DOHH2 (cell line): ENCODE data around the gene TMEM144.

Experiments used
- H3F3A ChIP-seq: fragments of 200-600 bp; sonication (generic), shearing (Covaris generic); 2 replicates; pipeline ENCODE4 v1.6.0; 2016; ENCODE audit warnings: antibody characterized with exemption, mild to moderate bottlenecking; ENCODE audit not compliant: control insufficient read depth, insufficient read depth
- H3K27ac ChIP-seq: fragments of 200-600 bp; sonication (generic); 2 replicates; pipeline ENCODE4 v1.5.1; 2014; ENCODE audit warnings: low read depth, mild to moderate bottlenecking, low read length, moderate library complexity
- H3K27me3 ChIP-seq: fragments of 200-600 bp; sonication (generic); 2 replicates; pipeline ENCODE4 v1.6.1; 2014; ENCODE audit warnings: mild to moderate bottlenecking, low read length, mixed read lengths; ENCODE audit not compliant: control insufficient read depth
- H3K36me3 ChIP-seq: fragments of 200-600 bp; sonication (generic); 2 replicates; pipeline ENCODE4 v1.6.1; 2014; ENCODE audit warnings: mild to moderate bottlenecking, low read length, moderate library complexity, mixed read lengths; ENCODE audit not compliant: control insufficient read depth
- H3K4me1 ChIP-seq: fragments of 200-600 bp; sonication (generic); 2 replicates; pipeline ENCODE4 v1.6.1; 2014; ENCODE audit warnings: mild to moderate bottlenecking, low read length, mixed read lengths; ENCODE audit not compliant: control insufficient read depth
- H3K4me2 ChIP-seq: fragments of 200-600 bp; sonication (generic); 2 replicates; pipeline ENCODE4 v1.6.0; 2014; ENCODE audit warnings: mild to moderate bottlenecking, low read length, moderate library complexity
- H3K4me3 ChIP-seq: fragments of 200-600 bp; sonication (generic); 2 replicates; pipeline ENCODE4 v1.5.1; 2014; ENCODE audit warnings: mild to moderate bottlenecking, low read length, mixed read lengths
- H3K79me2 ChIP-seq: fragments of 200-600 bp; sonication (generic); 2 replicates; pipeline ENCODE4 v1.6.1; 2014; ENCODE audit warnings: mild to moderate bottlenecking, low read length, mixed read lengths; ENCODE audit not compliant: control insufficient read depth
- H3K9me2 ChIP-seq: fragments of 200-600 bp; sonication (generic); replicated peaks from 2 replicates; pipeline ENCODE4 v1.6.1; 2014; ENCODE audit warnings: mild to moderate bottlenecking, low read length, mixed read lengths; ENCODE audit not compliant: control insufficient read depth
- H3K9me3 ChIP-seq: fragments of 200-600 bp; sonication (generic); 2 replicates; pipeline ENCODE4 v1.6.1; 2014; ENCODE audit warnings: antibody characterized with exemption, low read length, mixed read lengths; ENCODE audit not compliant: control insufficient read depth, insufficient read depth
- H4K20me1 ChIP-seq: fragments of 200-600 bp; sonication (generic); 2 replicates; pipeline ENCODE4 v1.6.0; 2014; ENCODE audit warnings: low read depth, mild to moderate bottlenecking, antibody characterized with exemption, low read length, moderate library complexity; ENCODE audit not compliant: control insufficient read depth, insufficient read depth
- EZH2phosphoT487 ChIP-seq: fragments of 200-600 bp; sonication (generic); IDR thresholded peaks from 2 replicates; pipeline ENCODE4 v1.6.1; 2017; ENCODE audit warnings: borderline replicate concordance, mild to moderate bottlenecking, antibody characterized with exemption, low read length, moderate library complexity, mixed read lengths
- TF ChIP-seq, protein P1 (sequence below): fragments of 200-600 bp; sonication (generic); IDR thresholded peaks from one replicate; pipeline ENCODE4 v1.5.1; 2014; ENCODE audit warnings: antibody characterized with exemption, mild to moderate bottlenecking, low read depth, low read length; ENCODE audit not compliant: poor library complexity, severe bottlenecking

The TMEM144 gene

DNA sequence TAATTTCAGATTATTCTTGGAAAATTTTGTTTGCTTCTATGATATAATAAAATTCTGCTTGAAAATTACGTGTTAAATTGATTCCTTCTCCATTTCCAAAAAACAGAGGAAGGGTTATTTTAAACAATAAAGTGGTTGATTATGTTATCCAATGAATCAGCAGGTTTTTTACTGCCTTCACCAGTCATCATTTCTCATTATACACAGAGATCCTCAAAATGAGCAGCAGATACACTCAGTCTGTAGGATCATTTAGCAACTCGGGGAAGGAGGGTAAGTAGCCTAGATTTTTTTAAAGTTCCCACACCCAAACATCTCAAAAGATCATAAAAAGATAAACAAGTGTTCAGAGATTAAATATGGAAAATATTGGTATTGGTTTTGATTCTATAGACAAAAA is 6.8 kb upstream of the TMEM144 start:
- Histone ChIP-seq H3K9me3 (no peaks in the 10 kb centered on the region), H3K79me2 (no peaks in the 10 kb centered on the region), H3K9me2 (no peaks in the 10 kb centered on the region), H3K4me3 (no peak overlapping the region), H3K27ac (no peak overlapping the region), H3K36me3 (no peaks in the 10 kb centered on the region), H3F3A (no peaks in the 10 kb centered on the region), H3K27me3 (no peaks in the 10 kb centered on the region), H4K20me1 (no peaks in the 10 kb centered on the region), H3K4me2 (no peak overlapping the region), H3K4me1 (no peaks in the 10 kb centered on the region)
- TF ChIP-seq EZH2phosphoT487 = no peak
- TF ChIP-seq, protein P1, sequence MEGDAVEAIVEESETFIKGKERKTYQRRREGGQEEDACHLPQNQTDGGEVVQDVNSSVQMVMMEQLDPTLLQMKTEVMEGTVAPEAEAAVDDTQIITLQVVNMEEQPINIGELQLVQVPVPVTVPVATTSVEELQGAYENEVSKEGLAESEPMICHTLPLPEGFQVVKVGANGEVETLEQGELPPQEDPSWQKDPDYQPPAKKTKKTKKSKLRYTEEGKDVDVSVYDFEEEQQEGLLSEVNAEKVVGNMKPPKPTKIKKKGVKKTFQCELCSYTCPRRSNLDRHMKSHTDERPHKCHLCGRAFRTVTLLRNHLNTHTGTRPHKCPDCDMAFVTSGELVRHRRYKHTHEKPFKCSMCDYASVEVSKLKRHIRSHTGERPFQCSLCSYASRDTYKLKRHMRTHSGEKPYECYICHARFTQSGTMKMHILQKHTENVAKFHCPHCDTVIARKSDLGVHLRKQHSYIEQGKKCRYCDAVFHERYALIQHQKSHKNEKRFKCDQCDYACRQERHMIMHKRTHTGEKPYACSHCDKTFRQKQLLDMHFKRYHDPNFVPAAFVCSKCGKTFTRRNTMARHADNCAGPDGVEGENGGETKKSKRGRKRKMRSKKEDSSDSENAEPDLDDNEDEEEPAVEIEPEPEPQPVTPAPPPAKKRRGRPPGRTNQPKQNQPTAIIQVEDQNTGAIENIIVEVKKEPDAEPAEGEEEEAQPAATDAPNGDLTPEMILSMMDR = no peak

DNA sequence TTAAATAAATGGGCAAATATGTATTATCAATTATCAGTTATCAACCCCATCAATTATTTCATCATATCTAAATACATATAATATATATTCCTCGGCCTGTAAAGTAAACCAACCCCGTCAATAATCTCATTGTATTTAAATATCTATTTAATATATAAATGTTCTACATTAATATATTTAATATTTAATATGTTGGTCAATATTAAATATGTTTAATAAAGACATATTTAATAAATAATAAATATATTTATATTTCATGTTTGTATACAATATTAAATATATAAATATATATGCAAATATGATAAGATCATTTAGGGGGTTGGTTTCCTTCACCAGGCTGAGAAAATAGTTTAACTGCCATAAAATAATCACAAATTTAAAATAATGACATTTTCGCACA is 6.4 kb upstream of the TMEM144 start:
- no peaks in the 10 kb centered on the region for H4K20me1 ChIP-seq
- no peaks in the 10 kb centered on the region for H3K36me3 ChIP-seq
- no peak overlapping the region for H3K4me2 ChIP-seq
- H3F3A ChIP-seq = no peaks in the 10 kb centered on the region
- no peaks in the 10 kb centered on the region for H3K9me2 ChIP-seq
- H3K27me3 ChIP-seq = no peaks in the 10 kb centered on the region
- H3K4me1 ChIP-seq = no peaks in the 10 kb centered on the region
- TF ChIP-seq, protein P1 = no peak
- TF ChIP-seq EZH2phosphoT487 = no peak
- no peaks in the 10 kb centered on the region for H3K9me3 ChIP-seq
- no peaks in the 10 kb centered on the region for H3K79me2 ChIP-seq
- no peak overlapping the region for H3K27ac ChIP-seq
- H3K4me3 ChIP-seq = no peak overlapping the region

DNA sequence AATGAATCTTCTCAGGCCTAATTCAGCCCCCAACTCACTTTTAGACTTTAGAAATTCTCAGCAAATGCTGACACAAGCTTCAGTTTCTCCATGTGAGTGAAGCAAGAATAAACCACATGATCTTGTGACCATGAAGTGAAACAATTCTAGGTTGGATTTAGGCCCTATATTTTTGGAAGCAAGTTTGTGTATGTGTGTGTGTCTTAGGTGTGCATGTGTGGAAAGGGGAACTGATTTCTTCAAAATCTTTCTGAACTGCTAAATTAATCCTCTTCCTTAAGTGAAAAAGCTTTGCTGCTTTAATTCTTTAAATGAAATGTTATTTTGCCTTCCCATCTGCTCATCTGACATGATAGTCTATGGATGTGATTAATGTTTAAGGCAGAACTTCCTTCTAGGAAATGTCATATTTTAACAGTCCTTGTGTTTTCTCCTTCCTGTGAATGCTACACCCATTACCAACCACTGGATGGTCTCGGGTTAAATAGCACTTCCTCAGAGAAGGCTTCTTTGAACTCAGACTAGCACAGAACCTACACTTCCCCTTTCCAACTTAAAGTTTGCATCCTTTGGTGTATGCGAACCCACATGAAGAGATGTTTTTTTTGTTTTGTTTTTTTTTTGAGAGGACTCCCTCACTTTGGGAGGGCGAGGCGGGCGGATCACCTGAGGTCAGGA is 1.2 kb upstream of the TMEM144 start:
- Histone ChIP-seq H3K79me2 (no peaks in the 10 kb centered on the region), H3K27ac (no peak overlapping the region), H3K4me3 (no peak overlapping the region), H3F3A (no peaks in the 10 kb centered on the region), H3K9me3 (no peaks in the 10 kb centered on the region), H3K27me3 (no peaks in the 10 kb centered on the region), H4K20me1 (no peaks in the 10 kb centered on the region), H3K9me2 (no peaks in the 10 kb centered on the region), H3K4me2 (no peak overlapping the region), H3K36me3 (no peaks in the 10 kb centered on the region), H3K4me1 (no peaks in the 10 kb centered on the region)
- TF ChIP-seq EZH2phosphoT487 = no peak
- TF ChIP-seq, protein P1 = no peak
